Mesothelial cell of epicardium (in vitro differentiated cells): Measurements from ENCODE around the gene ADAMTS9. TPM values are rescaled to one million over a fixed set of nuclear protein-coding genes. Genes with fewer than 3 reads are reported as not detected.

Source experiments
- DNase-seq, 2 experiments: peaks; one replicate each; pipeline ENCODE4 v3.0.0; 2021; ENCODE audit warnings: low spot score in 2 of 2; ENCODE audit not compliant: unreplicated experiment in 2 of 2
- H3K27ac Mint-ChIP-seq: 2 replicates; pipeline ENCODE4 v1.8.0; 2021; ENCODE audit warnings: mixed read lengths
- H3K27me3 Mint-ChIP-seq: 2 replicates; pipeline ENCODE4 v1.8.0; 2021; ENCODE audit warnings: low read depth, mixed read lengths
- H3K36me3 Mint-ChIP-seq: 2 replicates; pipeline ENCODE4 v1.8.0; 2021; ENCODE audit warnings: mixed read lengths
- H3K4me1 Mint-ChIP-seq: 2 replicates; pipeline ENCODE4 v1.8.0; 2021; ENCODE audit warnings: mixed read lengths
- H3K4me3 Mint-ChIP-seq: 2 replicates; pipeline ENCODE4 v1.8.0; 2021; ENCODE audit warnings: mild to moderate bottlenecking, moderate library complexity, mixed read lengths
- H3K9me3 Mint-ChIP-seq: 2 replicates; pipeline ENCODE4 v1.8.0; 2021; ENCODE audit warnings: mixed read lengths
- total RNA-seq: library from RNA; stranded (reverse); gene quantifications from 3 replicates; pipeline ENCODE4 v1.2.1, GENCODE V29; 2021
- TF ChIP-seq, protein P1 (sequence below): fragments of 200-600 bp; sonication (generic); IDR thresholded peaks from one replicate; pipeline ENCODE4 v1.5.0; 2021; ENCODE audit warnings: antibody characterized with exemption; ENCODE audit not compliant: unreplicated experiment

The ADAMTS9 gene
- total RNA-seq, 1 donor from 2014 or later, result 127 TPM

DNA sequence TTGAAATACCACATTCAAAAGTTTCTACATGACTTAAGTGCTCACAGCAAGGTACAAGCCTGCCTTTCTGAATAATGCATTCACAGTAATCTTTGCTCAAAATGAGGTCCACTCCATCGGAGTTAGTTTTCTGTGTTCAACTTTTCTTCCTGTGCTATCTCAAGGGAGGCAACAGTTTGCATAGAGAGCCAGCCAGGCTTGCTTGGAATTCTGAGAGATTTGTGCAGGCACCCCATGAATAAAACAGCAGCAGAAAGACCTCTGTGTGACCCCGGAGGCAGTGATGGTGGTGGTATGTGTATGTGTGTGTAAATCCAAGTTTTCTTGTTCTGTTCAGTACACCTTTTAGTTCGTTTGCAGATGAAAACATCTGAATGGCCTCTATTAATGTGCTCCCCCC is 124.0 kb downstream of the ADAMTS9 start:
- no peak for DNase-seq
- peak overlapping the region; percentile 94 for H3K27ac Mint-ChIP-seq
- H3K36me3 Mint-ChIP-seq, result peaks cover 5% of the 10 kb centered on the region
- H3K9me3 Mint-ChIP-seq, result no peaks in the 10 kb centered on the region
- TF ChIP-seq, protein P1, sequence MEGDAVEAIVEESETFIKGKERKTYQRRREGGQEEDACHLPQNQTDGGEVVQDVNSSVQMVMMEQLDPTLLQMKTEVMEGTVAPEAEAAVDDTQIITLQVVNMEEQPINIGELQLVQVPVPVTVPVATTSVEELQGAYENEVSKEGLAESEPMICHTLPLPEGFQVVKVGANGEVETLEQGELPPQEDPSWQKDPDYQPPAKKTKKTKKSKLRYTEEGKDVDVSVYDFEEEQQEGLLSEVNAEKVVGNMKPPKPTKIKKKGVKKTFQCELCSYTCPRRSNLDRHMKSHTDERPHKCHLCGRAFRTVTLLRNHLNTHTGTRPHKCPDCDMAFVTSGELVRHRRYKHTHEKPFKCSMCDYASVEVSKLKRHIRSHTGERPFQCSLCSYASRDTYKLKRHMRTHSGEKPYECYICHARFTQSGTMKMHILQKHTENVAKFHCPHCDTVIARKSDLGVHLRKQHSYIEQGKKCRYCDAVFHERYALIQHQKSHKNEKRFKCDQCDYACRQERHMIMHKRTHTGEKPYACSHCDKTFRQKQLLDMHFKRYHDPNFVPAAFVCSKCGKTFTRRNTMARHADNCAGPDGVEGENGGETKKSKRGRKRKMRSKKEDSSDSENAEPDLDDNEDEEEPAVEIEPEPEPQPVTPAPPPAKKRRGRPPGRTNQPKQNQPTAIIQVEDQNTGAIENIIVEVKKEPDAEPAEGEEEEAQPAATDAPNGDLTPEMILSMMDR, result no peak
- H3K4me3 Mint-ChIP-seq, result peak overlapping the region; percentile 33
- H3K4me1 Mint-ChIP-seq, result peaks cover 61% of the 10 kb centered on the region
- no peaks in the 10 kb centered on the region for H3K27me3 Mint-ChIP-seq

DNA sequence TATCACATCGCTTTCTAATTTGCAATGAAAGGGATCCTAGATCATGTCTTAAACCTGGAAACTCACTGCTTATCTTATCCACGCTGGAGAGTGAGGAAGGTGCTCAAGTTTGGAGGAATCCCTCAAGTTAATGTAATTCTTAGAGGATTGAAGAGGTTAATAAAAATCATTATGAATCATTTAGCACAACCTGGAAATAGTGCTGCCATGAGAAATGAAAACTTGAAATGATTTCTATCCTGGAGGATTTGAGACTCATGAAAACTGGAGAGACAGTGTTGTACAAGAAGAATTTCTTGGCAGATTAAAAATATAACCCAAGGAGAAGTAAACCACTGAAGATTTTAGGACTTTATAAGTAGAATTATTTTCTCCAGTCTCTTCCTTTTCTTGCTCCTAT is 125.9 kb downstream of the ADAMTS9 start:
- peaks cover 4% of the 10 kb centered on the region for H3K36me3 Mint-ChIP-seq
- H3K27me3 Mint-ChIP-seq, result no peaks in the 10 kb centered on the region
- TF ChIP-seq, protein P1, result no peak
- peak overlapping the region; percentile 92 for H3K27ac Mint-ChIP-seq
- H3K4me1 Mint-ChIP-seq, result peaks cover 56% of the 10 kb centered on the region
- H3K4me3 Mint-ChIP-seq, result peak overlapping the region; percentile 50
- no peaks in the 10 kb centered on the region for H3K9me3 Mint-ChIP-seq
- DNase-seq, result no peak

DNA sequence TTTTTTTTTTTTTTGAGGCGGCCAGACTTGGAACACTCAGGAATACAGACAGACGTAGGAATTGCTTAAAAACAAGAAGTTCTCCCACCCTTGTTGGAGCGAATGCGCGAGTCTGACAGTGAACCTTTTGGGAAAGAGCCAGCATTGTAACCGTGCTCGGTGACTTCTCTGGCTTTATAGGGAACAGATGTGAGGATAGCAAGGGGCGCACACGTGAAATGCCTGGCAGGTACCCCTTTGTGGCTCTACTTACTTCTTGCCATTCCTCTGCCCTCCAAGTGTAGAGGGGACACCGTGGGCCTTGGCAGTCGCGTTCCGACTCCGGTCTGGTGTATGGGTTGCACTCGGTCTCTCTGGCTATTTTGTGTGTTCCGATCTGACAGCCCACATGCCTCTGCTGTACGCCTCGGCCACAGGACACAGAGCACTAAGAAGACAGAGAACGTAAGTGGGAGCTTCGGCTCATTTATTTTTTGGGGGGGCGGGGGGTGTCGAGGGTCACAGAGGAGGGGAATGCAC is 126.4 kb downstream of the ADAMTS9 start:
- DNase-seq, result no peak
- Mint-ChIP-seq H3K4me3 (peak overlapping the region; percentile 50), H3K27ac (peak overlapping the region; percentile 92), H3K9me3 (no peaks in the 10 kb centered on the region), H3K4me1 (peaks cover 51% of the 10 kb centered on the region), H3K36me3 (peaks cover 7% of the 10 kb centered on the region), H3K27me3 (no peaks in the 10 kb centered on the region)
- TF ChIP-seq, protein P1, result no peak

DNA sequence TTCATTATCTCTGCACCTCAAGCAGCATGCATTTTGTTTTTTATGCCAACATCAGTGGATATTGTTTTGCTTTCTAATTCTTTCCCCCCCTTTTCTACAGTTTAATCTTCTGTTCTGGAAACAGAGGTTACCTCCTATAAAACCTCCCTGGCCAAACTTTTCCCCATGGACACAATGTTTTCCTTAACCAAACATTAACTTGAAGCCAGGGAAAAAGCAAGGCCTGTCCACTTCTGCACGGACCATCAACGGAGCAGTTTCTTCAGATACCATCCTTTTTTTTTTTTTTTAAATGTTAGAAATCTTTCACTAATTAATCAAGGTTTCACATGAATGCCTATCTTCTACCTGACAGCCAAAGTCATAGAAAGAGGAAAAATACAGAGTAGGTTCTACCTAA is 127.0 kb downstream of the ADAMTS9 start:
- TF ChIP-seq, protein P1, result no peak
- H3K27ac Mint-ChIP-seq, result peak overlapping the region; percentile 92
- H3K9me3 Mint-ChIP-seq, result no peaks in the 10 kb centered on the region
- no peaks in the 10 kb centered on the region for H3K27me3 Mint-ChIP-seq
- no peak overlapping the region for H3K4me3 Mint-ChIP-seq
- peaks cover 45% of the 10 kb centered on the region for H3K4me1 Mint-ChIP-seq
- H3K36me3 Mint-ChIP-seq, result peaks cover 7% of the 10 kb centered on the region
- no peak for DNase-seq

DNA sequence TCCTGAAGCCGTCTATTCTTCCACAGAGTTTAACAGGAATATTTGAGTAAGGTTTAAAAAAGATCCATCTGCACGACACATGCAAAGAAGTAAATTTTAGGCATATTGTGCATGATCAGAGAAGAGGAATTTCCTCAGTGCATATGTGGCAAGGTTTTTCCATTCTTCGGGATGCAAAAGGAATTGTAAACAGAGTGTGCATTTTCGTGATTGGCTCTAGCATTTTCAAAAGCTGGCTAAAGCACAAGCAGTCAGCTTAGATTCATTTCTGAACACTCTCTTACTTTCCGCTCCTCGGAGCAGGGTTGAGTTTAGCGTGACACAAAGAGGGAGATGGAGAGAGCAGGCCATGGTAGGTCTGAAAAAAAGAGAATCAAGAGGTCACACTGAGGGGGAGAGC is 128.2 kb downstream of the ADAMTS9 start:
- Mint-ChIP-seq H3K36me3 (peaks cover 10% of the 10 kb centered on the region), H3K27ac (peak overlapping the region; percentile 75), H3K27me3 (no peaks in the 10 kb centered on the region), H3K4me1 (peaks cover 36% of the 10 kb centered on the region), H3K9me3 (no peaks in the 10 kb centered on the region), H3K4me3 (no peak overlapping the region)
- DNase-seq, result no peak
- TF ChIP-seq, protein P1, result no peak

DNA sequence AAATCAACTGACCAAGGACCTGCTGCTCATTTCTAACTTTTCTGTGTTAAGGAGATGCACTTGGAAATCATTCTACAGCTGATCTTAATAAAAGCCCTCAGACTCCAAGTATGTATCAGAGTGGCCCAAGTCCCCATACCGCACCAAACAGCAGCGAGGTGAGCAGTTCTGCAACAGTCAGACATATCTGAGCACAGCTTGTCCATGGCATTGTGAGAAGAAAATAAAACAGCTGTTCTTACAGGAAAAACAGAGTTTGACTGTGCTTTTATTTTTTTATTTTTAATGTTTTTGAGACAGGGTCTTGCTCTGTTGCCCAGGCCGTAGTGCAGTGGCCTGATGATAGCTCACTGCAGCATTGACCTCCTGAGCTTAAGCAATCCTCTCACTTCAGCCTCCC is 131.8 kb downstream of the ADAMTS9 start:
- no peak overlapping the region for H3K27ac Mint-ChIP-seq
- H3K4me1 Mint-ChIP-seq, result peaks cover 9% of the 10 kb centered on the region
- no peak for DNase-seq
- no peak overlapping the region for H3K4me3 Mint-ChIP-seq
- TF ChIP-seq, protein P1, result no peak
- H3K9me3 Mint-ChIP-seq, result no peaks in the 10 kb centered on the region
- peaks cover 23% of the 10 kb centered on the region for H3K36me3 Mint-ChIP-seq
- H3K27me3 Mint-ChIP-seq, result no peaks in the 10 kb centered on the region
